HCT116 (cell line): ENCODE measurements around the gene SAP30L. TPM values are rescaled to one million over a fixed set of nuclear protein-coding genes. Genes with fewer than 3 reads are reported as not detected.

Source experiments
- ATAC-seq: fragments of 200-7000 bp; cut with Tn5 transposase; 2 replicates; pipeline ENCODE4 v1.9.1; 2020; ENCODE audit warnings: mild to moderate bottlenecking, moderate library complexity
- BruUV-seq: library from RNA; stranded (reverse); fragments of 400-500 nt; replicated peaks from 2 replicates; lab custom pipeline; 2021; lab: Mats Ljungman, UMichigan
- CTCF ChIA-PET: fragments of 300-600 bp; sonication (Branson Sonifier 250); formaldehyde crosslinking; loops from one replicate; lab custom pipeline; 2021; ENCODE audit warnings: antibody characterized with exemption; lab: Charles Lee
- POLR2A ChIA-PET: fragments of 300-600, 350-600 bp; sonication (Branson Sonifier 250); formaldehyde crosslinking; loops from one replicate; lab custom pipeline; 2021; ENCODE audit warnings: antibody characterized with exemption; lab: Charles Lee
- RAD21 ChIA-PET, 2 experiments: fragments of 300-600 bp; sonication (Branson Sonifier 250); formaldehyde crosslinking; loops; one replicate each; lab custom pipeline; 2023; ENCODE audit warnings: low total read pairs in 2 of 2; ENCODE audit not compliant: uncharacterized antibody in 2 of 2, unreplicated experiment in 2 of 2, low non-redundant PET in 1 of 2; lab: Charles Lee
- DNase-seq: peaks from one replicate; pipeline ENCODE4 v3.0.0-alpha.2; 2010; ENCODE audit warnings: low read depth, low spot score
- H2AFZ ChIP-seq: fragments of 200-600 bp; shearing (Covaris generic), sonication (generic); 2 replicates; pipeline ENCODE4 v1.6.1; 2017; ENCODE audit warnings: low read depth, mixed run types, mixed read lengths, antibody characterized with exemption, low read length; ENCODE audit not compliant: poor library complexity, severe bottlenecking
- H3K27ac ChIP-seq: 2 replicates; pipeline ENCODE4 v1.5.1; 2012; ENCODE audit warnings: low read depth, low read length
- H3K27me3 ChIP-seq: fragments of 200-600 bp; sonication (generic); 2 replicates; pipeline ENCODE4 v1.6.1; 2016; ENCODE audit warnings: mixed run types, low read length, mixed read lengths; ENCODE audit not compliant: insufficient read depth
- H3K36me3 ChIP-seq, 2 experiments: fragments of 200-500 bp in 1 of 2; fragments of 200-600 bp in 1 of 2; sonication (Bioruptor generic) in 1 of 2; sonication (generic) in 1 of 2; 2 replicates each; pipeline versions ENCODE4 v1.5.1 to v1.6.1; 2014 to 2016; ENCODE audit warnings: low read length in 2 of 2, inconsistent platforms in 1 of 2, mixed read lengths in 1 of 2, mixed run types in 1 of 2; ENCODE audit not compliant: insufficient read depth in 2 of 2, control insufficient read depth in 1 of 2
- H3K4me1 ChIP-seq, 2 experiments: fragments of 200-600 bp in 1 of 2; sonication (generic) in 1 of 2; 2 replicates each; pipeline versions ENCODE4 v1.5.1 to v1.6.1; 2012 to 2017; ENCODE audit warnings: low read length in 2 of 2, inconsistent platforms in 1 of 2, mild to moderate bottlenecking in 1 of 2, mixed read lengths in 1 of 2, mixed run types in 1 of 2, moderate library complexity in 1 of 2; ENCODE audit not compliant: insufficient read depth in 2 of 2, control insufficient read depth in 1 of 2
- H3K4me2 ChIP-seq: fragments of 200-600 bp; sonication (generic); 2 replicates; pipeline ENCODE4 v1.6.1; 2017; ENCODE audit warnings: mixed run types, low read length, mixed read lengths
- H3K4me3 ChIP-seq, 2 experiments: fragments of 200-600 bp in 1 of 2; sonication (generic) in 1 of 2; replicated peaks in 1 of 2; 2 replicates each; pipeline ENCODE4 v1.5.1; 2011 to 2016; ENCODE audit warnings: low read length in 2 of 2, control low read depth in 1 of 2, low read depth in 1 of 2, mild to moderate bottlenecking in 1 of 2, mixed read lengths in 1 of 2, mixed run types in 1 of 2
- H3K79me2 ChIP-seq: fragments of 200-600 bp; sonication (generic); 2 replicates; pipeline ENCODE4 v1.6.1; 2017; ENCODE audit warnings: mild to moderate bottlenecking, mixed run types, low read length, moderate library complexity, mixed read lengths; ENCODE audit not compliant: insufficient read depth
- H3K9ac ChIP-seq: fragments of 200-600 bp; sonication (generic); 2 replicates; pipeline ENCODE4 v1.6.1; 2016; ENCODE audit warnings: low read length, mixed read lengths
- H3K9me2 ChIP-seq: fragments of 200-600 bp; sonication (generic), shearing (Covaris generic); 2 replicates; pipeline ENCODE4 v1.6.1; 2017; ENCODE audit warnings: mixed run types, mild to moderate bottlenecking, moderate library complexity; ENCODE audit not compliant: insufficient read depth
- H3K9me3 ChIP-seq, 2 experiments: fragments of 200-500 bp in 1 of 2; fragments of 200-600 bp in 1 of 2; sonication (Bioruptor generic) in 1 of 2; sonication (generic) in 1 of 2; 2 replicates each; pipeline ENCODE4 v1.6.1; 2014 to 2017; ENCODE audit warnings: low read length in 2 of 2, mixed read lengths in 2 of 2, inconsistent platforms in 1 of 2, low read depth in 1 of 2, mild to moderate bottlenecking in 1 of 2, mixed run types in 1 of 2, moderate library complexity in 1 of 2; ENCODE audit not compliant: control insufficient read depth in 1 of 2, insufficient read depth in 1 of 2
- H4K20me1 ChIP-seq: fragments of 200-600 bp; sonication (generic), shearing (Covaris generic); 2 replicates; pipeline ENCODE4 v1.6.1; 2017; ENCODE audit warnings: mixed run types, mild to moderate bottlenecking, moderate library complexity; ENCODE audit not compliant: insufficient read depth
- CEBPB ChIP-seq: IDR thresholded peaks from 2 replicates; pipeline ENCODE4 v1.6.1; 2012; ENCODE audit warnings: low read depth
- MAX ChIP-seq: IDR thresholded peaks from 2 replicates; pipeline ENCODE4 v1.6.1; 2012
- POLR2AphosphoS5 ChIP-seq: IDR thresholded peaks from 2 replicates; pipeline ENCODE4 v1.6.1; 2011; ENCODE audit warnings: mild to moderate bottlenecking, low read depth, low read length, moderate library complexity
- RAD21 ChIP-seq: IDR thresholded peaks from 2 replicates; pipeline ENCODE4 v1.6.1; 2012; ENCODE audit warnings: low read depth, mild to moderate bottlenecking
- SIN3A ChIP-seq: IDR thresholded peaks from 2 replicates; pipeline ENCODE4 v1.6.1; 2012; ENCODE audit warnings: low read depth
- SP1 ChIP-seq: IDR thresholded peaks from 2 replicates; pipeline ENCODE4 v1.6.1; 2012; ENCODE audit warnings: low read depth
- ZNF274 ChIP-seq: fragments of 200-500 bp; sonication (Bioruptor generic); IDR thresholded peaks from 2 replicates; pipeline ENCODE4 v1.6.1; 2014; ENCODE audit warnings: mild to moderate bottlenecking, low read depth, low read length, inconsistent platforms
- intact Hi-C: fragments of 100-400 bp; cut with micrococcal nuclease; formaldehyde crosslinking; loops from 2 replicates; pipeline ENCODE4 v1.10.0; 2022
- total RNA-seq: library from RNA; stranded (reverse); gene quantifications from one replicate; pipeline ENCODE4 v1.2.1, GENCODE V29; 2021; ENCODE audit not compliant: unreplicated experiment
- TF ChIP-seq, protein P1 (sequence below): IDR thresholded peaks from 2 replicates; pipeline ENCODE4 v1.6.1; 2012

The SAP30L gene
- total RNA-seq, 1 experiment from 2014 or later = 25.5 TPM

DNA sequence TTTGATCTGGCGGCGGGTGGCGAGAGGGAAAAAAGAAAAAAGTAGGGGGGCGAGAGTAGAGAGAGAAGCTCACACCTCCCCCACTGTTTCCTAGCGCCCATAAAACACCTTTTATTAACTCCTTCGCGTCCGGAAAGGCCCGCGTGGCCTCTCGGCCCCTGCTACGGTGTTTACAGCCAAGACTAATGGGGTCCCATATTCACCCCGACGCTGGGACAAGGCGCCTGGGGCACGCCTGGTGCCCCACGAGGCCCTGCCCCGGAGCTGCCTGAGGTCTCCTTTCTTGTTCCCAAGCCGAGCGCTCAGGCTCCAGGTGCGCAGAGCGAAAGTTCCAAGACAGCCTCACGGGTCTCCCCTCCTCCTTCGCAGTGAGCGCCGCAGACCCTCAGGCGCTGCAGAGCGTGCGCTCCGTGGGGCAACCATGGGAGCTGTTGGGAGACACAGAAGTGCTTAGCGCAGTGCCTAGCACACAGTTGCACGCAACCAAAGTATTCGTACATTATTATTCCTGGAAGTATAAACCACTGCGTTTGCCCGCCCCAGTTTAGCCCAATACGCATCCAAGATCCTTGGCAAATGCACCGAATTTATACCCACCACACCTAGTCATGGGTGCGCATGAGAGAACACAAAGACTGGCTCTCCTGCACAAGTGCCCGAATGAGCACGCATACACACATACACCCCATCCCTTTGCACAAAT, 27.9 kb downstream of the SAP30L start:
- Histone ChIP-seq H3K9me2 (no peaks in the 10 kb centered on the region), H4K20me1 (no peaks in the 10 kb centered on the region), H3K4me2 (no peak overlapping the region), H3K9me3 (no peaks in the 10 kb centered on the region)
- no peak for DNase-seq
- RAD21 ChIA-PET = no interaction called here
- CTCF ChIA-PET = no interaction called here
- intact Hi-C loops = no loop called here
- TF ChIP-seq RAD21 (no peak), POLR2AphosphoS5 (no peak), ZNF274 (no peak)
- TF ChIP-seq, protein P1, sequence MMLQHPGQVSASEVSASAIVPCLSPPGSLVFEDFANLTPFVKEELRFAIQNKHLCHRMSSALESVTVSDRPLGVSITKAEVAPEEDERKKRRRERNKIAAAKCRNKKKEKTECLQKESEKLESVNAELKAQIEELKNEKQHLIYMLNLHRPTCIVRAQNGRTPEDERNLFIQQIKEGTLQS = no peak
- TF ChIP-seq, all 23 proteins: peak for 0
- Histone ChIP-seq H3K36me3 (no peaks in the 10 kb centered on the region), H3K79me2 (no peaks in the 10 kb centered on the region), H3K9ac (no peak overlapping the region), H3K27me3 (no peaks in the 10 kb centered on the region), H3K4me1 (no peaks in the 10 kb centered on the region), H3K27ac (no peak overlapping the region), H2AFZ (no peak overlapping the region), H3K4me3 (no peak overlapping the region)
- POLR2A ChIA-PET = no interaction called here
- no TSS peak for BruUV-seq
- ATAC-seq = no peak

- CTCF ChIA-PET = no interaction called here
These were observed 28.9 kb downstream of the SAP30L start for GRCh38 chr5:154474396-154475334.

More at GRCh38 chr5:154474396-154475334, 28.9 kb downstream of the SAP30L start:
- no peaks in the 10 kb centered on the region for H3K9me3 ChIP-seq
- POLR2A ChIA-PET = no interaction called here
- DNase-seq = no peak
- no peaks in the 10 kb centered on the region for H3K27me3 ChIP-seq
- no peaks in the 10 kb centered on the region for H3K9me2 ChIP-seq
- RAD21 ChIA-PET = no interaction called here
- no TSS peak for BruUV-seq
- H3K4me2 ChIP-seq = no peak overlapping the region
- H3K4me3 ChIP-seq = no peak overlapping the region
- intact Hi-C loops = no loop called here
- TF ChIP-seq MAX (no peak), SP1 (no peak), SIN3A (no peak), CEBPB (no peak)
- TF ChIP-seq, all 23 proteins: peak for 0
- no peaks in the 10 kb centered on the region for H3K79me2 ChIP-seq
- ATAC-seq = no peak
- H4K20me1 ChIP-seq = no peaks in the 10 kb centered on the region
- no peak overlapping the region for H3K9ac ChIP-seq
- no peaks in the 10 kb centered on the region for H3K36me3 ChIP-seq
- no peaks in the 10 kb centered on the region for H3K4me1 ChIP-seq
- no peak overlapping the region for H3K27ac ChIP-seq
- H2AFZ ChIP-seq = no peak overlapping the region
